Parathyroid adenoma (tissue), 2 donors: Measurements from ENCODE around the gene C5orf15.

ENCODE experiments used
- H2AFZ ChIP-seq: fragments of 300-600 bp; sonication (generic); one replicate; pipeline ENCODE4 v1.7.0; 2017; ENCODE audit warnings: antibody characterized with exemption, mild to moderate bottlenecking
- H3K27ac ChIP-seq: fragments of 300-600 bp; sonication (generic); one replicate; pipeline ENCODE4 v1.7.0; 2017
- H3K27me3 ChIP-seq: fragments of 300-600 bp; sonication (generic); one replicate; pipeline ENCODE4 v1.7.0; 2017; ENCODE audit warnings: low read length; ENCODE audit not compliant: control insufficient read depth, insufficient read depth
- H3K36me3 ChIP-seq: fragments of 300-600 bp; sonication (generic); one replicate; pipeline ENCODE4 v1.7.0; 2017; ENCODE audit warnings: low read length; ENCODE audit not compliant: control insufficient read depth, insufficient read depth
- H3K4me1 ChIP-seq: fragments of 300-600 bp; sonication (generic); one replicate; pipeline ENCODE4 v1.7.0; 2017; ENCODE audit warnings: control low read depth
- H3K4me2 ChIP-seq: fragments of 300-600 bp; sonication (generic); one replicate; pipeline ENCODE4 v1.7.0; 2017; ENCODE audit warnings: low read length
- H3K4me3 ChIP-seq: fragments of 300-600 bp; sonication (generic); one replicate; pipeline ENCODE4 v1.7.0; 2017; ENCODE audit warnings: low read depth, low read length
- H3K79me2 ChIP-seq: fragments of 300-600 bp; sonication (generic); one replicate; pipeline ENCODE4 v1.7.0; 2017; ENCODE audit warnings: control low read depth
- H3K9ac ChIP-seq: fragments of 300-600 bp; sonication (generic); one replicate; pipeline ENCODE4 v1.7.0; 2017; ENCODE audit warnings: mild to moderate bottlenecking
- H3K9me3 ChIP-seq: fragments of 300-600 bp; sonication (generic); one replicate; pipeline ENCODE4 v1.7.0; 2017; ENCODE audit warnings: low read length; ENCODE audit not compliant: control insufficient read depth
- TF ChIP-seq, protein P1 (sequence below): fragments of 300-600 bp; sonication (generic); IDR thresholded peaks from one replicate; pipeline ENCODE4 v1.7.0; 2017; ENCODE audit warnings: antibody characterized with exemption, mild to moderate bottlenecking
- donor health status: primary hyperparathyroidism.

C5orf15 gene

DNA sequence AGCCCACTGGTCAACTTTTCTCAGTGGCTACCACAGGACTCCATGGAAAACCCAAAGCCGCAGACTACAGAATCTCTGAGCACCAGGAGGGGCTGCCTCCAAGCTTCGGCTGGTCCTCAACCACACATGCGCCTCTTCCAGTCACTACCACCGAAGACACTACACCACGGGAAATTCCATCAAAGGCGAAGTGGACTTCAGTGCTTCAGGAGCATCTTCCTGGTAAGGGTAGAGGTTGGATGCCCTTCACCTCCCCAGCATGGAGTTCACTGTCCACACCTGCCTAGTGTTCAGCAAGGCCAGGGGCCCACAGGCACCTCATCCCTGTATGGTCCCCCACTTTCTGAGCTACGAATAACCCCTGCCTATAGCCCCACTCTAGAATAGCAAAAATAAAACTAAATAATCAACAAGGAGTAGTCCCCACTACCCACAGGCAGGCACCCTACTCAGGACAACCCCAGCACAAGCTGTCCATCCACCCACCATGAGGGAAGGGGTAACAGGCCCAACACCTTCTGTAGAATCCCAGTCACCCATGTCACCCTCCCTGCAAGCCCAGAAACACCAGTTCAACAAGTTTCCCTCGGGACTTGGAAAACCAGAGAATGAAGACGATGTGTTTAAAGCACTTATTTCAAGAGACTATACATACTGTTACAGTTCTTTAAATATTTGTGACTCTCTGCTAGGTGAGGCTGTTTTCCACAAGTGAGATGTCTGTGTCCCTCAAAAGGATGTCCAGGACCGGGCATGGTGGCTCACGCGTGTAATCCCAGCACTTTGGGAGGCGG is 33.7 kb upstream of the C5orf15 start:
- Histone ChIP-seq H3K9me3 (no peaks in the 10 kb centered on the region), H3K36me3 (no peaks in the 10 kb centered on the region), H3K9ac (no peak overlapping the region), H3K27me3 (no peaks in the 10 kb centered on the region), H2AFZ (no peak overlapping the region), H3K4me3 (no peak overlapping the region), H3K4me1 (peaks cover 29% of the 10 kb centered on the region), H3K79me2 (peaks cover 60% of the 10 kb centered on the region), H3K27ac (no peak overlapping the region), H3K4me2 (no peak overlapping the region)
- TF ChIP-seq, protein P1, sequence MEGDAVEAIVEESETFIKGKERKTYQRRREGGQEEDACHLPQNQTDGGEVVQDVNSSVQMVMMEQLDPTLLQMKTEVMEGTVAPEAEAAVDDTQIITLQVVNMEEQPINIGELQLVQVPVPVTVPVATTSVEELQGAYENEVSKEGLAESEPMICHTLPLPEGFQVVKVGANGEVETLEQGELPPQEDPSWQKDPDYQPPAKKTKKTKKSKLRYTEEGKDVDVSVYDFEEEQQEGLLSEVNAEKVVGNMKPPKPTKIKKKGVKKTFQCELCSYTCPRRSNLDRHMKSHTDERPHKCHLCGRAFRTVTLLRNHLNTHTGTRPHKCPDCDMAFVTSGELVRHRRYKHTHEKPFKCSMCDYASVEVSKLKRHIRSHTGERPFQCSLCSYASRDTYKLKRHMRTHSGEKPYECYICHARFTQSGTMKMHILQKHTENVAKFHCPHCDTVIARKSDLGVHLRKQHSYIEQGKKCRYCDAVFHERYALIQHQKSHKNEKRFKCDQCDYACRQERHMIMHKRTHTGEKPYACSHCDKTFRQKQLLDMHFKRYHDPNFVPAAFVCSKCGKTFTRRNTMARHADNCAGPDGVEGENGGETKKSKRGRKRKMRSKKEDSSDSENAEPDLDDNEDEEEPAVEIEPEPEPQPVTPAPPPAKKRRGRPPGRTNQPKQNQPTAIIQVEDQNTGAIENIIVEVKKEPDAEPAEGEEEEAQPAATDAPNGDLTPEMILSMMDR, result no peak

DNA sequence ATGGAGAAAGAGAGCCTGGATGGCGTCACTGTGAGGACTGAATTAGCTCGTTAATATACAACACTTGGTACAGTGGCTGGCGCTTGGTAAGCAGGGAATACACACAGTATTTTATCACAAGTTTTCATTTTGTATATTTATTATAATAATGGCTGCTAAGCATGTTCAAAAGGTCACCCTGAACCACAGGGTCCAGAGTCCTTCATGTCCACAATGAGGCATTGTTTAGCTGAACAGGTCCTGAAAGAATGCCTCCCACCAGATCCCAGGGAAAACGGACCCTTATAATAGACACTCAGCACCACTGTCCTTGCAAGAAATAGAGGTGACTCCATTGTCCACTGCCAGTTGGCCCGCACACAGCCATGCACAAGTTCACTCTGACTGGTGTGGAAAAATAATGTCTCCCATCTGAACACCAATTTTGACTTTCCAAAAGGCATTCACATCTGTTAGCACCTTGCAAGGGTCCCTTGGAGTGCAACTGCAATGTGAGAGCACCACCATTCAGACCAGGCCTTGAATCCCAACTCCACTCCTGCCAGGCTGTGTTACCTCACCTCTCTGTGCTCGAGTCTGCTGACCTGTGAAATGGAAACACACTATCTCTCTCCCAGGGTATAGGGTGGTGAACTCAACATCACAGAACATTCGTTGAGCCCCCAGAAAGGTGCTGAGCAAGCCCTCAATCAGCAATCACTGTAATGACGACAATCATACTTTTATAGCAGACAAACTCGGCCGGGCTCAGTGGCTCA is 32.5 kb upstream of the C5orf15 start:
- no peak overlapping the region for H2AFZ ChIP-seq
- no peak overlapping the region for H3K4me3 ChIP-seq
- peaks cover 72% of the 10 kb centered on the region for H3K79me2 ChIP-seq
- H3K9me3 ChIP-seq, result no peaks in the 10 kb centered on the region
- H3K36me3 ChIP-seq, result no peaks in the 10 kb centered on the region
- H3K4me2 ChIP-seq, result no peak overlapping the region
- H3K4me1 ChIP-seq, result peaks cover 40% of the 10 kb centered on the region
- TF ChIP-seq, protein P1, result no peak
- H3K27me3 ChIP-seq, result no peaks in the 10 kb centered on the region
- no peak overlapping the region for H3K9ac ChIP-seq
- H3K27ac ChIP-seq, result no peak overlapping the region

DNA sequence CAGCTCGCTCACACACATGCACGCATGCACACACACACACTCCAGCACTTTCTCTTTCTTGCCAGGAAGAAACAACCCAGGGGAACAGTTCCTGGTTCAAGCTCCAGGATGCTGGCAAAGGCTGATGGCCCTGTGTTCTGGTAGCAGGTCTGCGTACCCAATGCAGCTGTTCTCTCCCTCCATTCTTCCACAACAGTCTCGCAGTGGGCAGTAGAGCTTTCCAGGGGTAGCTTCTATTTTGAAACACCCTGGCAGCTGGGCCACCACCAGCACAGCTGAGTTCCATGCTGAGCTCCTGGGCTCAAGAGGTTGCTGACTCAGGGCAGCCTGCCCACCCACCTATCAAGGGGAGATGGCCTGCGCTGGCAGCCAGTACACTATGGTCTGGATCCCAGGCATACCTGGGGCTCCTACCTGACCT is 31.7 kb upstream of the C5orf15 start:
- Histone ChIP-seq H3K9ac (no peak overlapping the region), H3K4me1 (peaks cover 44% of the 10 kb centered on the region), H3K4me2 (no peak overlapping the region), H3K27ac (no peak overlapping the region), H3K9me3 (no peaks in the 10 kb centered on the region), H3K4me3 (no peak overlapping the region), H3K36me3 (no peaks in the 10 kb centered on the region), H3K27me3 (no peaks in the 10 kb centered on the region), H2AFZ (no peak overlapping the region), H3K79me2 (peaks cover 77% of the 10 kb centered on the region)
- TF ChIP-seq, protein P1, result no peak

GRCh38 chr5:133998807-133999206 is 30.4 kb upstream of the C5orf15 start:
- TF ChIP-seq, protein P1, result no peak
- Histone ChIP-seq H3K36me3 (no peaks in the 10 kb centered on the region), H3K4me3 (no peak overlapping the region), H3K4me1 (peaks cover 57% of the 10 kb centered on the region), H2AFZ (no peak overlapping the region), H3K27ac (no peak overlapping the region), H3K4me2 (no peak overlapping the region), H3K9me3 (no peaks in the 10 kb centered on the region), H3K27me3 (no peaks in the 10 kb centered on the region), H3K9ac (no peak overlapping the region), H3K79me2 (peaks cover 90% of the 10 kb centered on the region)
